Adrenal gland (tissue), 12 donors: ENCODE measurements around the gene SNED1. TPM values are rescaled to one million over a fixed set of nuclear protein-coding genes. Genes with fewer than 3 reads are reported as not detected.
A peak's percentile ranks its signal among the peaks of the same experiment; 100 is the strongest.

ENCODE experiments used
- DNase-seq, 7 donors: peaks; one replicate each; pipeline ENCODE4 v3.0.0-alpha.2; 2019 to 2020
- H3K27ac ChIP-seq, 5 donors: fragments of 200-600 bp; sonication (generic) in 4 of 5; 1 replicate in 3 of 5; 2 replicates in 2 of 5; pipeline versions ENCODE4 v1.5.1 to v1.8.0; 2016 to 2020; ENCODE audit warnings: mild to moderate bottlenecking in 1 of 5
- H3K27me3 ChIP-seq: fragments of 200-600 bp; 2 replicates; pipeline ENCODE4 v1.8.0; 2021
- H3K36me3 ChIP-seq, 2 donors: fragments of 200-600 bp; replicated peaks in 1 of 2; 1 replicate in 1 of 2; 2 replicates in 1 of 2; pipeline versions ENCODE4 v1.5.1 to v1.8.0; 2018 to 2022
- H3K4me1 ChIP-seq, 2 donors: fragments of 200-600 bp; replicated peaks in 1 of 2; 1 replicate in 1 of 2; 2 replicates in 1 of 2; pipeline versions ENCODE4 v1.5.1 to v1.8.0; 2018 to 2021
- H3K4me3 ChIP-seq, 4 donors: fragments of 200-600 bp; sonication (generic) in 3 of 4; one replicate each; pipeline ENCODE4 v1.5.1; 2016 to 2018
- H3K9me3 ChIP-seq, 3 donors: fragments of 200-600 bp; sonication (generic) in 1 of 3; replicated peaks in 1 of 3; 1 replicate in 2 of 3; 2 replicates in 1 of 3; pipeline versions ENCODE4 v1.5.1 to v1.8.0; 2016 to 2021
- CTCF ChIP-seq, 6 experiments: fragments of 450-650 bp in 4 of 6; fragments of 200-600 bp in 2 of 6; sonication (generic) in 1 of 6; IDR thresholded peaks; 1 replicate in 5 of 6; 2 replicates in 1 of 6; pipeline versions ENCODE4 v1.5.1 to v1.8.0; 2016 to 2021; ENCODE audit warnings: antibody characterized with exemption in 6 of 6, mild to moderate bottlenecking in 2 of 6, moderate library complexity in 1 of 6
- POLR2A ChIP-seq, 2 donors: fragments of 450-650 bp; IDR thresholded peaks; one replicate each; pipeline ENCODE4 v1.6.1; 2017; ENCODE audit warnings: antibody characterized with exemption in 2 of 2, mild to moderate bottlenecking in 2 of 2, moderate library complexity in 1 of 2
- WGBS, 4 donors: extraction: QIAGEN DNeasy Blood & Tissue Kit in 2 of 4; methylation state at CpG; one replicate each; pipeline versions ENCODE4 v1.1.5 to v1.1.7; 2013 to 2017; 5-methylcytosine and 5-hydroxymethylcytosine counted together
- intact Hi-C, 2 donors: fragments of 100-400 bp; cut with DNase I; formaldehyde crosslinking; loops; one replicate each; pipeline versions ENCODE4 v1.14.1 to v1.15.0; 2022 to 2023
- polyA plus RNA-seq, 3 donors: library from polyadenylated mRNA; stranded (reverse); fragments of 200-250 nt in 2 of 3; fragments of 350-450 nt in 1 of 3; fragmentation: Illumina TruSeq in 1 of 3; extraction: RNeasy Lipid Tissue Mini Kit (QIAGEN cat#74804) in 1 of 3; gene quantifications; one replicate each; pipeline ENCODE4 v1.2.3, GENCODE V29; 2013 to 2014
- total RNA-seq, 9 donors: library from RNA; depleted of rRNA in 4 of 9; stranded (reverse); fragments of >200 nt in 4 of 9; fragments of 120-200 nt in 1 of 9; fragmentation: NEBNext Ultra II Directional in 1 of 9; extraction: Animal tissue kit (Norgen Biotek cat#: 25700) in 1 of 9; gene quantifications; one replicate each; pipeline versions ENCODE4 v1.1.0 to v1.2.4, GENCODE V29; 2013 to 2023
- donor health status: healthy with polysubstance abuse.
- donor health status: Bipolar disorder and iron deficiency.
- donor health status: DM: yes; HTN: yes; CAD: no.
- donor health status: DM: no; HTN: no; CAD: no.
- donor health status: DM: no; HTN: no; CAD: no.
- donor health status: DM: yes; HTN: yes; CAD: no.

SNED1 gene
- total and polyA plus RNA-seq, 12 donors: 3.1 to 59.5 (median 22.9) TPM

- WGBS, 4 donors: 80 to 89% (median 81%) methylated on average over 14 to 25 of the region's 25 CpGs
- Histone ChIP-seq H3K4me1 (peaks cover 0 to 4% of the 10 kb centered on the region in 2 donors), H3K27ac (no peak overlapping the region), H3K4me3 (no peak overlapping the region), H3K27me3 (no peaks in the 10 kb centered on the region), H3K36me3 (no peaks in the 10 kb centered on the region), H3K9me3 (no peaks in the 10 kb centered on the region)
- peak in 3 of 7 donors; percentile 0 to 14 (median 13) for DNase-seq
- TF ChIP-seq CTCF (IDR thresholded peaks at IDR 0.05) (no peak), POLR2A (IDR thresholded peaks at IDR 0.05) (no peak)
- intact Hi-C loops: loop anchor here in 1 of 2 donors (10.0 kb wide), 1 partner anchor 127 kb away; no protein-coding TSS in a partner anchor
Measured at GRCh38 chr2:240981871-240982800, 16.3 kb upstream of the SNED1 start.

GRCh38 chr2:240982821-240983281 lies 15.6 kb upstream of the SNED1 start:
- Histone ChIP-seq H3K4me3 (no peak overlapping the region), H3K27me3 (no peaks in the 10 kb centered on the region), H3K4me1 (peaks cover 0 to 11% of the 10 kb centered on the region in 2 donors), H3K27ac (no peak overlapping the region), H3K9me3 (no peaks in the 10 kb centered on the region), H3K36me3 (no peaks in the 10 kb centered on the region)
- DNase-seq: peak in 3 of 7 donors; percentile 0 to 17 (median 10)
- no peak for TF ChIP-seq CTCF (IDR thresholded peaks at IDR 0.05)
- TF ChIP-seq POLR2A (IDR thresholded peaks at IDR 0.05): no peak
- WGBS, 4 donors: 80 to 89% (median 83%) methylated on average over 4 to 8 of the region's 8 CpGs
- intact Hi-C loops: loop anchor here in 1 of 2 donors (10.0 kb wide), 1 partner anchor 128 kb away; no protein-coding TSS in a partner anchor

GRCh38 chr2:240983361-240983995 lies 14.9 kb upstream of the SNED1 start:
- Histone ChIP-seq H3K27me3 (no peaks in the 10 kb centered on the region), H3K27ac (no peak overlapping the region), H3K9me3 (peaks cover 0 to 4% (median 0%) of the 10 kb centered on the region in 3 donors), H3K36me3 (no peaks in the 10 kb centered on the region), H3K4me1 (peaks cover 0 to 11% of the 10 kb centered on the region in 2 donors), H3K4me3 (no peak overlapping the region)
- WGBS, 4 donors: 8 to 20% (median 9%) methylated on average over 12 to 45 of the region's 45 CpGs
- peak in 5 of 7 donors; percentile 20 to 46 (median 29) for DNase-seq
- peak in 5 of 6 experiments; percentile 26 to 57 (median 39) for TF ChIP-seq CTCF (IDR thresholded peaks at IDR 0.05)
- TF ChIP-seq POLR2A (IDR thresholded peaks at IDR 0.05): no peak
- intact Hi-C loops: loop anchor here in 1 of 2 donors (10.0 kb wide), 1 partner anchor 129 kb away; no protein-coding TSS in a partner anchor
